ENCODE results near the gene SLC38A10.

Gene SLC38A10

GRCh38 chr17:81206657-81207056 lies 88.5 kb downstream of the SLC38A10 start:
- H3K4me3 ChIP-seq (ENCODE audit: low read depth, low read length) = no peak overlapping the region
- no peaks in the 10 kb centered on the region for H3K4me1 ChIP-seq (ENCODE audit: control insufficient read depth, insufficient read depth, low read length)
- no peak overlapping the region for H3K9ac ChIP-seq (ENCODE audit: low read length)
- H3K36me3 ChIP-seq (ENCODE audit: control insufficient read depth, insufficient read depth, low read length) = peaks cover 30% of the 10 kb centered on the region
- no peaks in the 10 kb centered on the region for H3K27me3 ChIP-seq (ENCODE audit: control insufficient read depth, insufficient read depth, low read length)
- H3K9me3 ChIP-seq (ENCODE audit: control insufficient read depth, insufficient read depth, low read depth, low read length) = no peaks in the 10 kb centered on the region
- H3K27ac ChIP-seq (ENCODE audit: low read depth, low read length) = no peak overlapping the region

GRCh38 chr17:81206166-81206565 lies 88.9 kb downstream of the SLC38A10 start:
- no peak overlapping the region for H3K27ac ChIP-seq (ENCODE audit: low read depth, low read length)
- H3K4me3 ChIP-seq (ENCODE audit: low read depth, low read length) = no peak overlapping the region
- no peaks in the 10 kb centered on the region for H3K27me3 ChIP-seq (ENCODE audit: control insufficient read depth, insufficient read depth, low read length)
- H3K9me3 ChIP-seq (ENCODE audit: control insufficient read depth, insufficient read depth, low read depth, low read length) = no peaks in the 10 kb centered on the region
- no peaks in the 10 kb centered on the region; the same call in 1 of the 2 replicates for H3K4me1 ChIP-seq (ENCODE audit: control insufficient read depth, insufficient read depth, low read length)
- no peak overlapping the region for H3K9ac ChIP-seq (ENCODE audit: low read length)
- peaks cover 30% of the 10 kb centered on the region for H3K36me3 ChIP-seq (ENCODE audit: control insufficient read depth, insufficient read depth, low read length)

GRCh38 chr17:81204578-81204977 lies 90.5 kb downstream of the SLC38A10 start:
- Histone ChIP-seq H3K9me3 (ENCODE audit: control insufficient read depth, insufficient read depth, low read depth, low read length) (no peaks in the 10 kb centered on the region), H3K4me3 (ENCODE audit: low read depth, low read length) (no peak overlapping the region), H3K27ac (ENCODE audit: low read depth, low read length) (no peak overlapping the region), H3K27me3 (ENCODE audit: control insufficient read depth, insufficient read depth, low read length) (no peaks in the 10 kb centered on the region), H3K36me3 (ENCODE audit: control insufficient read depth, insufficient read depth, low read length) (peaks cover 30% of the 10 kb centered on the region), H3K4me1 (ENCODE audit: control insufficient read depth, insufficient read depth, low read length) (no peaks in the 10 kb centered on the region; the same call in 1 of the 2 replicates), H3K9ac (ENCODE audit: low read length) (no peak overlapping the region)

- Histone ChIP-seq H3K4me3 (ENCODE audit: low read depth, low read length) (no peak overlapping the region), H3K27ac (ENCODE audit: low read depth, low read length) (no peak overlapping the region), H3K4me1 (ENCODE audit: control insufficient read depth, insufficient read depth, low read length) (no peaks in the 10 kb centered on the region; the same call in 1 of the 2 replicates), H3K9ac (ENCODE audit: low read length) (no peak overlapping the region), H3K36me3 (ENCODE audit: control insufficient read depth, insufficient read depth, low read length) (peaks cover 38% of the 10 kb centered on the region), H3K27me3 (ENCODE audit: control insufficient read depth, insufficient read depth, low read length) (no peaks in the 10 kb centered on the region), H3K9me3 (ENCODE audit: control insufficient read depth, insufficient read depth, low read depth, low read length) (no peaks in the 10 kb centered on the region)
These were observed 92.0 kb downstream of the SLC38A10 start for GRCh38 chr17:81203136-81203535.

- no peaks in the 10 kb centered on the region for H3K9me3 ChIP-seq (ENCODE audit: control insufficient read depth, insufficient read depth, low read depth, low read length)
- H3K27me3 ChIP-seq (ENCODE audit: control insufficient read depth, insufficient read depth, low read length) = no peaks in the 10 kb centered on the region
- no peaks in the 10 kb centered on the region; the same call in 1 of the 2 replicates for H3K4me1 ChIP-seq (ENCODE audit: control insufficient read depth, insufficient read depth, low read length)
- no peak overlapping the region for H3K4me3 ChIP-seq (ENCODE audit: low read depth, low read length)
- H3K9ac ChIP-seq (ENCODE audit: low read length) = no peak overlapping the region
- H3K36me3 ChIP-seq (ENCODE audit: control insufficient read depth, insufficient read depth, low read length) = peaks cover 39% of the 10 kb centered on the region
- no peak overlapping the region for H3K27ac ChIP-seq (ENCODE audit: low read depth, low read length)
These were observed 92.8 kb downstream of the SLC38A10 start for GRCh38 chr17:81202318-81202717.

GRCh38 chr17:81200695-81201580 lies 94.2 kb downstream of the SLC38A10 start:
- no peaks in the 10 kb centered on the region for H3K27me3 ChIP-seq (ENCODE audit: control insufficient read depth, insufficient read depth, low read length)
- peak overlapping the region; percentile 11; the same call in 1 of the 2 replicates for H3K27ac ChIP-seq (ENCODE audit: low read depth, low read length)
- no peak overlapping the region for H3K9ac ChIP-seq (ENCODE audit: low read length)
- no peaks in the 10 kb centered on the region for H3K9me3 ChIP-seq (ENCODE audit: control insufficient read depth, insufficient read depth, low read depth, low read length)
- no peak overlapping the region for H3K4me3 ChIP-seq (ENCODE audit: low read depth, low read length)
- no peaks in the 10 kb centered on the region; the same call in 1 of the 2 replicates for H3K4me1 ChIP-seq (ENCODE audit: control insufficient read depth, insufficient read depth, low read length)
- peaks cover 46% of the 10 kb centered on the region for H3K36me3 ChIP-seq (ENCODE audit: control insufficient read depth, insufficient read depth, low read length)

GRCh38 chr17:81200201-81200600 lies 94.9 kb downstream of the SLC38A10 start:
- Histone ChIP-seq H3K9me3 (ENCODE audit: control insufficient read depth, insufficient read depth, low read depth, low read length) (no peaks in the 10 kb centered on the region), H3K9ac (ENCODE audit: low read length) (no peak overlapping the region), H3K27me3 (ENCODE audit: control insufficient read depth, insufficient read depth, low read length) (no peaks in the 10 kb centered on the region), H3K36me3 (ENCODE audit: control insufficient read depth, insufficient read depth, low read length) (peaks cover 53% of the 10 kb centered on the region), H3K4me3 (ENCODE audit: low read depth, low read length) (no peak overlapping the region), H3K4me1 (ENCODE audit: control insufficient read depth, insufficient read depth, low read length) (no peaks in the 10 kb centered on the region; the same call in 1 of the 2 replicates), H3K27ac (ENCODE audit: low read depth, low read length) (peak overlapping the region; percentile 11; the same call in 1 of the 2 replicates)

- Histone ChIP-seq H3K27ac (ENCODE audit: low read depth, low read length) (no peak overlapping the region), H3K4me1 (ENCODE audit: control insufficient read depth, insufficient read depth, low read length) (no peaks in the 10 kb centered on the region; the same call in 1 of the 2 replicates), H3K27me3 (ENCODE audit: control insufficient read depth, insufficient read depth, low read length) (no peaks in the 10 kb centered on the region), H3K36me3 (ENCODE audit: control insufficient read depth, insufficient read depth, low read length) (peaks cover 59% of the 10 kb centered on the region), H3K9ac (ENCODE audit: low read length) (no peak overlapping the region), H3K4me3 (ENCODE audit: low read depth, low read length) (no peak overlapping the region), H3K9me3 (ENCODE audit: control insufficient read depth, insufficient read depth, low read depth, low read length) (no peaks in the 10 kb centered on the region)
These were observed 95.7 kb downstream of the SLC38A10 start for GRCh38 chr17:81199482-81199830.

- H3K4me3 ChIP-seq (ENCODE audit: low read depth, low read length) = no peak overlapping the region
- H3K27me3 ChIP-seq (ENCODE audit: control insufficient read depth, insufficient read depth, low read length) = no peaks in the 10 kb centered on the region
- H3K36me3 ChIP-seq (ENCODE audit: control insufficient read depth, insufficient read depth, low read length) = peaks cover 62% of the 10 kb centered on the region
- no peak overlapping the region for H3K27ac ChIP-seq (ENCODE audit: low read depth, low read length)
- no peak overlapping the region for H3K9ac ChIP-seq (ENCODE audit: low read length)
- H3K4me1 ChIP-seq (ENCODE audit: control insufficient read depth, insufficient read depth, low read length) = no peaks in the 10 kb centered on the region; the same call in 1 of the 2 replicates
- no peaks in the 10 kb centered on the region for H3K9me3 ChIP-seq (ENCODE audit: control insufficient read depth, insufficient read depth, low read depth, low read length)
These were observed 96.2 kb downstream of the SLC38A10 start for GRCh38 chr17:81198826-81199481.

GRCh38 chr17:81197831-81198490 lies 97.1 kb downstream of the SLC38A10 start:
- H3K9me3 ChIP-seq (ENCODE audit: control insufficient read depth, insufficient read depth, low read depth, low read length) = no peaks in the 10 kb centered on the region
- no peaks in the 10 kb centered on the region for H3K27me3 ChIP-seq (ENCODE audit: control insufficient read depth, insufficient read depth, low read length)
- no peaks in the 10 kb centered on the region; the same call in 1 of the 2 replicates for H3K4me1 ChIP-seq (ENCODE audit: control insufficient read depth, insufficient read depth, low read length)
- H3K36me3 ChIP-seq (ENCODE audit: control insufficient read depth, insufficient read depth, low read length) = peaks cover 58% of the 10 kb centered on the region
- no peak overlapping the region for H3K4me3 ChIP-seq (ENCODE audit: low read depth, low read length)
- no peak overlapping the region for H3K9ac ChIP-seq (ENCODE audit: low read length)
- H3K27ac ChIP-seq (ENCODE audit: low read depth, low read length) = no peak overlapping the region

All from HUES6 (cell line).